ENCODE measurements around the gene SPINK13. TPM values are rescaled to one million over a fixed set of nuclear protein-coding genes. Genes with fewer than 3 reads are reported as not detected.
"Not testable (repeated sequence)": the region's sequence is repeated elsewhere in the genome, so short reads cannot be mapped to it uniquely, and the experiment has no call there.

Gene SPINK13
- total RNA-seq, 1 donor from 2014 or later = not detected

DNA sequence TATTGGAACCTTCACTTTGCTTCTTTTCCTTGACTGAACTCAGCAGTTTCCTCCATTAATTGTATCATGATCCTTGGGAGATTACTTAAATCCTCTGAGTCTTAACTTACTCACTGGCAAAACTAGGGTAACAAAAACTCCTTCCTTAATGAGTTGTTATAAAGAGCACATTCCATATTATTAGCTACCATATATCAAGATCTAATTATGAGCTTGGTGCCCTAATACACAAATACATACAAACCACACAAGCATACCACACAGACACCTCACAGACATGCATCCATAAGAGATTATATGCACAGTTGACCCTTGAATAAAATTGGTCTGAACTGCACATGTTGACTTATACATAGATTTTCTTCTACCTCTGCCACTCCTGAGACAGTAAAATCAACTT, 41.2 kb downstream of the SPINK13 start:
- no peak for DNase-seq (ENCODE audit: low spot score in 2 of 2)
- no peak for FAIRE-seq

DNA sequence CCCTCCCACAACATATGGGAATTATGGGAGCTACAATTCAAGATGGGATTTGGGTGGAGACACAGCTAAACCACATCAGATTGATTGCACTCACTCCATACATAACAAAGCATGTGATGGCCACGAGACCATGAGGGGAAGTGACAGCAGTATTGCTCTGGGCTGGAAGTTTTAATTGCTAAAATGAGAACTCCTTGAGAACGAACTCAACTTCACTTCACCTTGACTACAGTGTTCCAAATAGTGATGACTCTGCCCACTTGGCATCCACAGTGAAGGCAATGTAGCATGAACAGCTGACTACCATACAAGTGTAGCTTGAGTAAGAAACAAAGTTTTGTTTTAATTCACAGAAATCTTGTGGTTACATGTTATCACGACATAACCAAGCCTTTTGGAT, 42.9 kb downstream of the SPINK13 start:
- no peak for FAIRE-seq
- no peak for DNase-seq (ENCODE audit: low spot score in 2 of 2)

DNA sequence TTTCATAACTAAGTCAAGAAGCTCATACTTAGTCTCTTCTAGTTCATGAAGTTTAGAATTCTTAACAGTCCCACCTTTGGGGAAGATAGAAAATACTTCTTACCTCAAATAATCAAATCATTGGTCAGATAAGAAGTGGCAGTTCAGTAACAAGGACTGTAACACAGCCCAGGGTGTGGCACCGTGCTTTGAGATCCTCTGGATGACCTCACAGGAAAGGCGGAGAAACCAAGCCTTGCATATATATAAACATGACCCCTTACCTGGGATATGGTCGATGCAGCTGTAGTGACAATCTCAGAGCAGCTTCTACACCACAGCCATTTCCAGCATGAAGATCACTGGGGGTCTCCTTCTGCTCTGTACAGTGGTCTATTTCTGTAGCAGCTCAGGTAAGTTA, 43.6 kb downstream of the SPINK13 start, which contains the start of gene SPINK7:
TSS of gene SPINK7 (plus strand) at position 271 of the 400 bp plus-strand sequence. CDS start at position 332, 61 bp downstream.
- no peak for FAIRE-seq
- no peak for DNase-seq (ENCODE audit: low spot score in 2 of 2)

DNA sequence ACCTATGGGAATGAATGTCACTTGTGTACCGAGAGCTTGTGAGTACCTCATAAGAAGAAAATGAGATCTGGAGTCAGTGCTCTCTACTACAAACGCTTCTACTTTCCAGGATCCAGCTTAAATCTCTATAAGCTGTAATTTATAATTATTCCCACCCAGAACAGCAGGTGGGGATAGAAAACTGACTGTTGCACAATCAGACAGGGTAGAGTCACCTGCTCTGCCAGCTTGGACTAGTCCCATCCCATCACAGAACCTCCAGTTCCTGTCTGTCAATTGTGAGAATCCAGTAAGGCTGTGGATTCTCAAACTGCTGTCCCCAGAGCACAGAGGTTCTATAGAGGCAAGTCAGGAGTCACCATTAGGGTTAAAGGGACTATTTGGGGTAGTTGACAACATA, 45.6 kb downstream of the SPINK13 start:
- FAIRE-seq (no peak), DNase-seq (ENCODE audit: low spot score in 2 of 2) (no peak)

DNA sequence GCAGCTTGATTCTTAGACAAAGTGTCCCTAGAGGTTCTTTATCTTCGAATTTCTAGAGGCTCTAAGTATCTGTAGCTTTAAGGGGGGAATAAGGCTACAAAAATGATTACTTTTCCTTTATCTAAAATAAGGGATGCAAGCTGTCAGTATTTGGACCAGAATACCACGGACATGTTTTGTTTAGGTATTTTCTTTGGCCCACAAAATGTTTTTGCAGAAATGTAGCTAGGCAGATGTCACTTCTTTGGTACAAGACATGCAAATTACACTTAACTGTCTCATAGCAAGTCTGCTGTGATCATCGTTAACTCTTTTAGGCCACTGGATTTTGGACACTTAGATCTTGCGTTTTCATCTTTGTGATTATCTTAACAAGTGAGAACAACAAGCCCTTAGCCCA, 46.1 kb downstream of the SPINK13 start:
- DNase-seq (ENCODE audit: low spot score in 2 of 2) (no peak), FAIRE-seq (no peak)

DNA sequence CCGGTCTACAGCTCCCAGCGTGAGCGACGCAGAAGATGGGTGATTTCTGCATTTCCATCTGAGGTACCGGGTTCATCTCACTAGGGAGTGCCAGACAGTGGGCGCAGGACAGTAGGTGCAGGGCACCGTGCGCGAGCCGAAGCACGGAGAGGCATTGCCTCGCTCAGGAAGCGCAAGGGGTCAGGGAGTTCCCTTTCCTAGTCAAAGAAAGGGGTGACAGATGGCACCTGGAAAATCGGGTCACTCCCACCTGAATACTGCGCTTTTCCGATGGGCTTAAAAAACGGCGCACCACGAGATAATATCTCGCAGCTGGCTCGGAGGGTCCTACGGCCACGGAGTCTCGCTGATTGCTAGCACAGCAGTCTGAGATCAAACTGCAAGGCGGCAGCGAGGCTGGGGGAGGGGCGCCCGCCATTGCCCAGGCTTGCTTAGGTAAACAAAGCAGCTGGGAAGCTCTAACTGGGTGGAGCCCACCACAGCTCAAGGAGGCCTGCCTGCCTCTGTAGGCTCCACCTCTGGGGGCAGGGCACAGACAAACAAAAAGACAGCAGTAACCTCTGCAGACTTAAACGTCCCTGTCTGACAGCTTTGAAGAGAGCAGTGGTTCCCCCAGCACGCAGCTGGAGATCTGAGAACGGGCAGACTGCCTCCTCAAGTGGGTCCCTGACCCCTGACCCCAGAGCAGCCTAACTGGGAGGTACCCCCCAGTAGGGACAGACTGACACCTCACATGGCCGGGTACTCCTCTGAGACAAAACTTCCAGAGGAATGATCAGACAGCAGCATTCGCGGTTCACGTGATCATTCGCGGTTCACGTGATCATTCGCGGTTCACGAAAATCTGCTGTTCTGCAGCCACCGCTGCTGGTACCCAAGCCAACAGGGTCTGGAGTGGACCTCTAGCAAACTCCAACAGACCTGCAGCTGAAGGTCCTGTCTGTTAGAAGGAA, 51.7 kb downstream of the SPINK13 start:
- not testable (repeated sequence) for DNase-seq (ENCODE audit: low spot score in 2 of 2); FAIRE-seq

DNA sequence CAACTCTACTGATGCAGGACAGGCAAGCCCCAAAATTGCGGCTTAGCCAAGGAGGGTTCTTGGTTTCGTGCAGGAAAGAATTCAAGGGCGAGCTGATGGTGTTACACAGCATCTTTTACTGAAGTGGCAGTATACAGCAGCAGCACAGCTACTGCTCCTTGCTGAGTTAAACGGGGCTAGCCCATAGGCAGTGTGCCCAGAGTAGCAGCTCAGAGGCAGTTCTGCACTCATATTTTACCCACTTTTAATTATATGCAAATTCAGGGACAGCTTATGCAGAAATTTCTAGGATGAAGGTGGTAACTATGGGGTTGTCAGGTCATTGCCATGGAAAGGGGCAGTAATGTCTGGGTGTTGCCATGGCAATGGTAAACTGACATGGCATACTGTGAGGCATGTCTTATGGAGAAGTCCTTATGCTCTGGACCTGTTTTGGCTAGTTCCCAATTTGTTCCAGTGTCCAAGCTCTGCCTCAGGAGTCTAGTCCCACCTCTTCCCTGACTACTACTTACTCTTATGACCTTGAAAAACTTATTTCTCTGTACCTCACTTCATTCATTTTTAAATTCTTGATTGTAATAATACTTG, 64.8 kb downstream of the SPINK13 start:
- DNase-seq (ENCODE audit: low spot score in 2 of 2) (no peak), FAIRE-seq (no peak)

DNA sequence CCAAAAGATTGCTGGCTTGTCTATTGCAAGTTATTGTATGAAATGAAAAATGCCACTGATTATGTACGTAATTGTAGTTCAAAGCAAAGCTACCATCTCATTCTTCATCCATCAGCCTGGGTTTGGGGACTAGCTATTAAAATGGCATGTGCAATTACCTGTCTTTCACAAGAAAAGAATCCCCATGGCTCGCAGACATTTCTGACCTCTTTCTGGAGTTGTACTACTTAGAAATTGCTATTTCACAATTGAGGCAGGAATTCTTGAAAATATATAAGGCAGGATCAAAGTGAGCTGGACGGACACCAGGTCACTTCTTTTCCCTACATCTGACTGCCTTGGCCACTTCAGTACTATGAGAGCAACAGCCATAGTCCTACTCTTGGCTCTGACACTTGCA, 66.7 kb downstream of the SPINK13 start, which contains the start of gene SPINK9:
TSS of gene SPINK9 (plus strand) at position 301 of the 400 bp plus-strand sequence. CDS start at position 356, 55 bp downstream.
- no peak for FAIRE-seq
- no peak for DNase-seq (ENCODE audit: low spot score in 2 of 2)

Small RNA genes within 50 kb of the gene (small RNA-seq; reads per million reads assigned to genes)
- gene HMGN1P16 = not detected

Other genes with a start within 250 kb of the SPINK13 start
- gene SPINK5, start 204.8 kb upstream of the SPINK13 start, total RNA-seq = not detected
- gene SPINK14, start 100.2 kb upstream of the SPINK13 start, total RNA-seq = not detected
- not detected for gene SPINK6, start 65.8 kb upstream of the SPINK13 start, total RNA-seq
- not detected for gene MARCOL, start 30.3 kb upstream of the SPINK13 start, total RNA-seq
- not detected for gene SPINK7, start 43.6 kb downstream of the SPINK13 start, total RNA-seq
- gene SPINK9, start 66.8 kb downstream of the SPINK13 start, total RNA-seq = not detected
- 86.8 TPM for gene FBXO38, start 115.2 kb downstream of the SPINK13 start, total RNA-seq

All from frontal cortex (tissue), 4 donors.